ENCODE results near the gene ZXDC. TPM values are rescaled to one million over a fixed set of nuclear protein-coding genes. Genes with fewer than 3 reads are reported as not detected.

Gene ZXDC
- total RNA-seq, 4 donors from 2014 or later: 16.0 to 34.5 (median 27.3) TPM

DNA sequence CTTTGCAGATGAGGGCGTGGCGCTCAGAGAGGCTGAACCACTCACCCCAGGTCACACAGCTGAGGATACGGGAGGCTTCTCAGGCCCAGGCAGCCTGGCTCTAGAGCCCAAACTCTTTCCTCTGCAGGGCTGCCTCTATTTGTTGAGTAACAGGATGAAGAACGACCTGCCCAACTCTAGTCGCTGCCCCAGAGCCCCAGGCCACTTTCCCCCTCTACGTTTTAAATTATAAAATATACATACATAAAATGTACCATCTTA, 19.2 kb upstream of the ZXDC start:
- Histone ChIP-seq H3K27me3 (no peaks in the 10 kb centered on the region), H3K27ac (no peak overlapping the region), H3K36me3 (no peaks in the 10 kb centered on the region), H3K9me3 (no peaks in the 10 kb centered on the region), H3K4me1 (no peaks in the 10 kb centered on the region), H3K4me3 (no peak overlapping the region)
- TF ChIP-seq, protein P1, sequence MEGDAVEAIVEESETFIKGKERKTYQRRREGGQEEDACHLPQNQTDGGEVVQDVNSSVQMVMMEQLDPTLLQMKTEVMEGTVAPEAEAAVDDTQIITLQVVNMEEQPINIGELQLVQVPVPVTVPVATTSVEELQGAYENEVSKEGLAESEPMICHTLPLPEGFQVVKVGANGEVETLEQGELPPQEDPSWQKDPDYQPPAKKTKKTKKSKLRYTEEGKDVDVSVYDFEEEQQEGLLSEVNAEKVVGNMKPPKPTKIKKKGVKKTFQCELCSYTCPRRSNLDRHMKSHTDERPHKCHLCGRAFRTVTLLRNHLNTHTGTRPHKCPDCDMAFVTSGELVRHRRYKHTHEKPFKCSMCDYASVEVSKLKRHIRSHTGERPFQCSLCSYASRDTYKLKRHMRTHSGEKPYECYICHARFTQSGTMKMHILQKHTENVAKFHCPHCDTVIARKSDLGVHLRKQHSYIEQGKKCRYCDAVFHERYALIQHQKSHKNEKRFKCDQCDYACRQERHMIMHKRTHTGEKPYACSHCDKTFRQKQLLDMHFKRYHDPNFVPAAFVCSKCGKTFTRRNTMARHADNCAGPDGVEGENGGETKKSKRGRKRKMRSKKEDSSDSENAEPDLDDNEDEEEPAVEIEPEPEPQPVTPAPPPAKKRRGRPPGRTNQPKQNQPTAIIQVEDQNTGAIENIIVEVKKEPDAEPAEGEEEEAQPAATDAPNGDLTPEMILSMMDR (IDR thresholded peaks at IDR 0.05): no peak
- no peak for TF ChIP-seq POLR2A (IDR thresholded peaks at IDR 0.05)
- intact Hi-C loops (cut with DNase I): no loop called here
- 69 to 79% methylated on average over 4 to 6 of the region's 6 CpGs for WGBS, 2 donors
- no peak for DNase-seq

DNA sequence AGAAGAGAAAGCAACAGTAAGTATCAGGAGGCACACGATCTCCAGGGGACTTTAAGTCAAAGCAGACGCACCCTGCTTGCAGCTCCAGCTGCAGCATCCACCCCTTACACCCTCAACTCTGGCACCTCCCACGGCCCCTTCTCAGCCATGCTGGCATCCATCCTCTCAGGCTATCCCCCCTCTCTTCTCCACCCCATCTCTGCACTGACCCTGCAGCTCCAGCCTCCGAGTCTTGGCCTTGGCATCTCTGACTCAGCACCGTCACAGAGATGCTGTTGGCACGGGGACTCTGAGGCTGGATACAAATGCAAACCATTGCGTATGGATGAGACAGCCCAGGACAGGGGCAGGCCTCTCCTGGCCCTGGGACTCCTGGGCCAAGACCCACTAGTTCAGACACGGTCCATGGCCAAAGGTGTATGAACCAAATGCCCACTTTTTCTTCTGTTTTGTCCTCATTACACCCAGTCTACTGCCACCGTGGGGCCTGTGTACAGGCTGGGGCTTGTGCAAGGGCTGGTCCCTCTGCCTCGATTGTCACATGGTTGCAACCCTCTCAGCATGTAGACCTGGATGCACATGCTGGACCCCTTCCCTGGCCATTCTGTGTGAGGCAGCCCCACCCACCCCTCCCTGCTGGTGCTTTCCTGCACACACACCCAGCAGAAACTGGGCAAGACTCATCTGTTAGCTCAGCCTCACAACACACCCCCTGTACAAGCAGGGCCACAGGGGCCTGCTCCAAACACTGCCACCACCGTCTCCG, 18.7 kb upstream of the ZXDC start:
- WGBS, 2 donors: 54 to 56% methylated on average over 4 to 10 of the region's 12 CpGs
- Histone ChIP-seq H3K27me3 (no peaks in the 10 kb centered on the region), H3K4me1 (no peaks in the 10 kb centered on the region), H3K4me3 (no peak overlapping the region), H3K9me3 (no peaks in the 10 kb centered on the region), H3K36me3 (no peaks in the 10 kb centered on the region), H3K27ac (no peak overlapping the region)
- TF ChIP-seq, protein P1 (IDR thresholded peaks at IDR 0.05): no peak
- no peak for TF ChIP-seq POLR2A (IDR thresholded peaks at IDR 0.05)
- DNase-seq: no peak
- intact Hi-C loops (cut with DNase I): no loop called here

DNA sequence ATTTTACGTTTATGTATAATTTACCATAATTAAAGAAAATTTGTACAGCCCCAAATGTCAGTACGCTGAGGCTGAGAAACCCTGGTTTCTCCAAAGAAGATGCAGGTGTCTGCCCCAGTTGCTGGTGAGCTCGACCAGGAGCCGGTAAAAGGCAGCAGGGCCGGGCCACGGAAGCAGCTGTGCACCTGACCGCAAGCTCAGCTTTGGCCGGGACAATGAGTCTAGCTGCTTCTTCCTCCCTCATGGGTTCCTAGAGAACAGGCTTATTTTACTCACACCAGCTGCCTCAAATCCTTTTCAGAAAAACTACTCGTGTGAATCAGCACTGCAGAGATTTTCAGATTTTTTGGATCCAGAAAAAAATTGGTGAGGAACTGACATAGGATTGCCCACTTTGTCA, 18.0 kb upstream of the ZXDC start:
- no peak for TF ChIP-seq POLR2A (IDR thresholded peaks at IDR 0.05)
- TF ChIP-seq, protein P1 (IDR thresholded peaks at IDR 0.05): no peak
- Histone ChIP-seq H3K4me1 (no peaks in the 10 kb centered on the region), H3K36me3 (no peaks in the 10 kb centered on the region), H3K9me3 (no peaks in the 10 kb centered on the region), H3K27me3 (no peaks in the 10 kb centered on the region), H3K27ac (no peak overlapping the region), H3K4me3 (no peak overlapping the region)
- intact Hi-C loops (cut with DNase I): no loop called here
- WGBS, 2 donors: 74 to 83% methylated on average over 3 to 9 of the region's 9 CpGs
- no peak for DNase-seq

DNA sequence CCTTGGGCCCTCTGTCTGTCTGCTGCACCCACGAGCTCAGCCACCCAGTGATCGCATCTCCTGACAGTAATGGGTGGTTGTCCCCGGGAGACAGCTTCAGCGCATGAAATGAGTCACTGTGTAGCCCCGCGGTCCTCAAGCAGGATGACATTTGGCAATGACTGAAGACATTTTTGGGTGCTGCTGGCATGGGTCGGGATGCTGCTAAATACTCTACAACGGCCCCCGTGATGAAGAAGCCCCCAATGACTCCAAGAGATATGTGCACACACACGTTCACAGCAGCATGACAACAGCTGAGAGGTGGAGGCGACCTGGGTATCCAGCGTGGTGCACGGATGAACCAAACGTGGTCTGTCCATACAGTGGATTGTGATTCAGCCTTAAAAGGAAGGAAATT, 17.4 kb upstream of the ZXDC start:
- H3K4me3 ChIP-seq: no peak overlapping the region
- WGBS, 2 donors: 69 to 87% methylated on average over 10 of the region's 14 CpGs
- no peaks in the 10 kb centered on the region for H3K4me1 ChIP-seq
- H3K9me3 ChIP-seq: no peaks in the 10 kb centered on the region
- no peak for DNase-seq
- intact Hi-C loops (cut with DNase I): no loop called here
- H3K27me3 ChIP-seq: peaks cover 0 to 1% (median 0%) of the 10 kb centered on the region in 4 donors
- TF ChIP-seq, protein P1 (IDR thresholded peaks at IDR 0.05): no peak
- no peak for TF ChIP-seq POLR2A (IDR thresholded peaks at IDR 0.05)
- no peaks in the 10 kb centered on the region for H3K36me3 ChIP-seq
- H3K27ac ChIP-seq: no peak overlapping the region

DNA sequence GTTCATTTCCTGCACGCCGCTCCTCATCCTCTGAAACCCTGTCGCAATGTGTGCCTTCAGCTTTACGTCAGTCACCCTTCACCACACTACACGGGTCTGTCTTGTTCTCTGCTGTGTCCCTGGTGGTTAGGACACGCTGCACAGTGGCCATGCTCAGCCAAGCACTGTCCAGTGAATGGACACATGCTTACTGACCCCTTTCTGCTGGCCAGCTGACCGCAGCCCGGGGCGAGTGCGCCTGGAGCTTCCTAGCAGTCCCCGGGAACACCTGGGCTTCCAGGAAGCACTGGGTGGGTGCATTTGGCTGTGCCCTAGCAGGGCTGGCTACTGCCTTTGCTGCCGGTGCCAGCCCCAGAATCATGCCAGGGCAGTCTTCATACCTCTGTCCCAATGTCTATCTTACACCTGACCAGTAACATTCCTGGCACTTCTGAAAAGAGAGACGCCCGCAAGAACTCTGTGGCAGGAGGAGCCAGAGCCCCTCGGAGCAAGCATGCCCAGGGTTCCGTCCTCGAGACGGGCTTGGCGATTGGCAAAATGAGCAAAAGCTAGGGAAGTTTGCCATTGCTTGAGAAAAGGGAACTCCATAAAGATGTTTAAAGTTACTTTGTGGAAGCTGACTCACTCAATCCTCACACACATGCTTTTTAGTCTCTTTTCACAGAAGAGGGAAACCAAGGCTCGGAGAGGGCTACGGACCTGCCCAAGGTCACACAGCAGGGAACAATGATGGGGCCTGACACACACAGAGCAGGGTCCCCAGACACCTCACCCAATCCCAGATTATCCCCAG, 15.7 kb upstream of the ZXDC start:
- TF ChIP-seq, protein P1 (IDR thresholded peaks at IDR 0.05): no peak
- TF ChIP-seq POLR2A (IDR thresholded peaks at IDR 0.05): no peak
- Histone ChIP-seq H3K36me3 (no peaks in the 10 kb centered on the region), H3K27me3 (peaks cover 0 to 10% (median 0%) of the 10 kb centered on the region in 4 donors), H3K4me1 (peaks cover 6 to 15% (median 8%) of the 10 kb centered on the region in 3 donors), H3K9me3 (no peaks in the 10 kb centered on the region), H3K27ac (no peak overlapping the region), H3K4me3 (no peak overlapping the region)
- DNase-seq: no peak
- intact Hi-C loops (cut with DNase I): no loop called here
- WGBS, 2 donors: 46 to 86% methylated on average over 11 to 18 of the region's 21 CpGs

All from esophagus squamous epithelium (tissue), 5 donors.